Fibroblast of mammary gland (primary cell): Measurements from ENCODE around the gene HOXD3.
A peak's percentile ranks its signal among the peaks of the same experiment; 100 is the strongest.

Experiments used
- DNase-seq: peaks from one replicate; pipeline ENCODE4 v3.0.0-alpha.2; 2010; ENCODE audit warnings: low read depth
- H3K4me3 ChIP-seq: 2 replicates; pipeline ENCODE4 v1.5.1; 2011; ENCODE audit warnings: low read depth, mild to moderate bottlenecking, low read length, moderate library complexity; ENCODE audit not compliant: control insufficient read depth
- CTCF ChIP-seq: conservative IDR thresholded peaks from 2 replicates; pipeline ENCODE4 v1.5.1; 2011; ENCODE audit warnings: low read depth, low read length, inconsistent platforms; ENCODE audit not compliant: control insufficient read depth, insufficient read depth

HOXD3 gene

GRCh38 chr2:176135035-176135440 is 22.1 kb upstream of the HOXD3 start:
- DNase-seq = peak; percentile 64
- H3K4me3 ChIP-seq = no peak overlapping the region
- peak; percentile 1 for TF ChIP-seq CTCF

- peak overlapping the region; percentile 78 for H3K4me3 ChIP-seq
- peak; percentile 79 for DNase-seq
- no peak for TF ChIP-seq CTCF
Observed at GRCh38 chr2:176136374-176137251, 20.5 kb upstream of the HOXD3 start.

GRCh38 chr2:176137252-176137580 is 19.9 kb upstream of the HOXD3 start:
- TF ChIP-seq CTCF = no peak
- no peak for DNase-seq
- H3K4me3 ChIP-seq = peak overlapping the region; percentile 78

GRCh38 chr2:176137906-176138305 is 19.2 kb upstream of the HOXD3 start:
- DNase-seq = peak; percentile 56
- peak overlapping the region; percentile 78 for H3K4me3 ChIP-seq
- no peak for TF ChIP-seq CTCF

- H3K4me3 ChIP-seq = peak overlapping the region; percentile 78
- TF ChIP-seq CTCF = no peak
- peak; percentile 66 for DNase-seq
Observed at GRCh38 chr2:176138526-176138922, 18.6 kb upstream of the HOXD3 start.

GRCh38 chr2:176138923-176139660 is 18.0 kb upstream of the HOXD3 start:
- peak overlapping the region; percentile 78 for H3K4me3 ChIP-seq
- no peak for TF ChIP-seq CTCF
- peak; percentile 59 for DNase-seq
